K562 (cell line): ENCODE measurements around the gene ZNF500.

Source experiments
- JUN ChIP-seq, 2 experiments: sonication (generic) in 1 of 2; formaldehyde crosslinking in 1 of 2; IDR thresholded peaks; 2 replicates each; pipeline versions ENCODE4 v1.6.1 to v1.8.0; 2012 to 2022; ENCODE audit warnings: borderline replicate concordance in 2 of 2, mild to moderate bottlenecking in 2 of 2, improper control_type of control experiment in 1 of 2, low read depth in 1 of 2, low read length in 1 of 2, missing genetic modification reagents in 1 of 2
- MAZ ChIP-seq, 2 experiments: fragments of 450-650 bp in 1 of 2; sonication (generic) in 1 of 2; formaldehyde crosslinking; IDR thresholded peaks in 1 of 2; conservative IDR thresholded peaks in 1 of 2; 2 replicates each; pipeline versions ENCODE4 v1.4.0 to v1.5.0; 2020; ENCODE audit warnings: mild to moderate bottlenecking in 1 of 2, missing genetic modification reagents in 1 of 2
- PML ChIP-seq: IDR thresholded peaks from 2 replicates; pipeline ENCODE4 v1.6.1; 2012; ENCODE audit warnings: low read length, inconsistent platforms
- TCF7L2 ChIP-seq: fragments of 150-350 bp; IDR thresholded peaks from 2 replicates; pipeline ENCODE4 v1.6.1; 2016; ENCODE audit warnings: low read depth, mild to moderate bottlenecking, low read length, moderate library complexity
- ZFP30 ChIP-seq: fragments of 250-450 bp; sonication (Bioruptor Pico); IDR thresholded peaks from 2 replicates; pipeline ENCODE4 v1.8.0; 2022; ENCODE audit warnings: moderate library complexity, mild to moderate bottlenecking, inconsistent platforms, borderline replicate concordance
- TF ChIP-seq, protein P1 (sequence below): sonication (generic); formaldehyde crosslinking; IDR thresholded peaks from 2 replicates; pipeline ENCODE4 v1.8.1; 2023; ENCODE audit warnings: mild to moderate bottlenecking, missing genetic modification reagents
- TF ChIP-seq, protein P2 (sequence below), 3 experiments: IDR thresholded peaks in 2 of 3; conservative IDR thresholded peaks in 1 of 3; 2 replicates each; pipeline ENCODE4 v1.5.1; 2011 to 2012; ENCODE audit warnings: low read length in 3 of 3, mild to moderate bottlenecking in 3 of 3, control low read depth in 2 of 3, improper control_type of control experiment in 1 of 3, inconsistent platforms in 1 of 3, low read depth in 1 of 3, mixed read lengths in 1 of 3, moderate library complexity in 1 of 3; ENCODE audit not compliant: insufficient read depth in 2 of 3
- TF ChIP-seq, protein P3 (sequence below): sonication (generic); formaldehyde crosslinking; IDR thresholded peaks from 2 replicates; pipeline ENCODE4 v1.8.0; 2022; ENCODE audit warnings: missing genetic modification reagents, mild to moderate bottlenecking, borderline replicate concordance

DNA sequence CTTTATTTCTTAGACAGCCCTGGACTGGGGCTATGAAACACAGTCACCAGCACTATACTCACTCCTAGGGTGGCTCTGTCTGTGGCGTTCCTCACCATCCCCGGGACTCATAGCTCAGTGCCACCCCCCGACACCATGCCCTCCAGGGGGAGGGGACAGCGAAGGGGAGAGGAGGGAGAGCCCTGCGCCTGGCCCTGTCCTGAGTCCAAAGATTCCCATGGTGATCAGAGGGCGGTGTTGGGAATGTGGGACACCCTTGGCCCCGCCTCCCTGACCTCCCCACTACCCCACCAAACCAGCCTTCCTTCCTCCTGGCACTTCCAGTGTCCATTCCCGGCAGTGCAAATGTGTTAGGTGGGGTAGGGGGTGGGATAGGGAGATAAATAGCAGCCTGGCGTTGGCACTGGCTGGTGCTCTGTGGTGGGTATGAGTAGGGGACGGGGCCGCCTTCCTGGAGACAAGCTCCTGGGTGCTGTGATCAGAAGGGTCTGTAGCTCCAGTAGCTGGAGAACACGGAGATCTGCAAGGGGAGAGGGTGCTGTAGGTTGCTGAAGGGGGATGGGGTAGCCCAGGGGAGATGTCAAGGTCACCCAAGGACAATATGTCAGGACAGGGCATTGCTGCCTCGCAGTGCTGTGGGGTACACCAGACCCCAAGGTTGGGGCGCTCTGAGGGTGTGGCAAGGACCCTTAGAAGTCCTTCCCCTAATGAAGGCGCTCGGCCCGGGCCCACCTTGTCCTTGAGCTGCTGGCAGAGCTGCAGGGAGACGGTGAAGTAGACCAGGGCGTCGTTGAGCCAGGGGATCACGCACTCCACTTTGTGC, 30.2 kb upstream of the ZNF500 start:
- TF ChIP-seq PML (no peak), MAZ (CRISPR knock-in tag; conservative IDR thresholded peaks at IDR 0.05 in 1 of 2, IDR thresholded peaks at IDR 0.05 in 1 of 2) (no peak), JUN (IDR thresholded peaks at IDR 0.05; ENCODE audit: borderline replicate concordance, low read depth, low read length) (no peak), JUN (CRISPR knock-in tag; IDR thresholded peaks at IDR 0.05; ENCODE audit: borderline replicate concordance) (no peak), ZFP30 (CRISPR knock-in tag) (no peak), TCF7L2 (no peak)
- TF ChIP-seq, protein P1, sequence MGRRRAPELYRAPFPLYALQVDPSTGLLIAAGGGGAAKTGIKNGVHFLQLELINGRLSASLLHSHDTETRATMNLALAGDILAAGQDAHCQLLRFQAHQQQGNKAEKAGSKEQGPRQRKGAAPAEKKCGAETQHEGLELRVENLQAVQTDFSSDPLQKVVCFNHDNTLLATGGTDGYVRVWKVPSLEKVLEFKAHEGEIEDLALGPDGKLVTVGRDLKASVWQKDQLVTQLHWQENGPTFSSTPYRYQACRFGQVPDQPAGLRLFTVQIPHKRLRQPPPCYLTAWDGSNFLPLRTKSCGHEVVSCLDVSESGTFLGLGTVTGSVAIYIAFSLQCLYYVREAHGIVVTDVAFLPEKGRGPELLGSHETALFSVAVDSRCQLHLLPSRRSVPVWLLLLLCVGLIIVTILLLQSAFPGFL = no peak
- TF ChIP-seq, protein P2, sequence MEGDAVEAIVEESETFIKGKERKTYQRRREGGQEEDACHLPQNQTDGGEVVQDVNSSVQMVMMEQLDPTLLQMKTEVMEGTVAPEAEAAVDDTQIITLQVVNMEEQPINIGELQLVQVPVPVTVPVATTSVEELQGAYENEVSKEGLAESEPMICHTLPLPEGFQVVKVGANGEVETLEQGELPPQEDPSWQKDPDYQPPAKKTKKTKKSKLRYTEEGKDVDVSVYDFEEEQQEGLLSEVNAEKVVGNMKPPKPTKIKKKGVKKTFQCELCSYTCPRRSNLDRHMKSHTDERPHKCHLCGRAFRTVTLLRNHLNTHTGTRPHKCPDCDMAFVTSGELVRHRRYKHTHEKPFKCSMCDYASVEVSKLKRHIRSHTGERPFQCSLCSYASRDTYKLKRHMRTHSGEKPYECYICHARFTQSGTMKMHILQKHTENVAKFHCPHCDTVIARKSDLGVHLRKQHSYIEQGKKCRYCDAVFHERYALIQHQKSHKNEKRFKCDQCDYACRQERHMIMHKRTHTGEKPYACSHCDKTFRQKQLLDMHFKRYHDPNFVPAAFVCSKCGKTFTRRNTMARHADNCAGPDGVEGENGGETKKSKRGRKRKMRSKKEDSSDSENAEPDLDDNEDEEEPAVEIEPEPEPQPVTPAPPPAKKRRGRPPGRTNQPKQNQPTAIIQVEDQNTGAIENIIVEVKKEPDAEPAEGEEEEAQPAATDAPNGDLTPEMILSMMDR (IDR thresholded peaks at IDR 0.05 in 2 of 3, conservative IDR thresholded peaks at IDR 0.05 in 1 of 3; ENCODE audit: insufficient read depth in 2 of 3, low read depth in 1 of 3, low read length in 3 of 3) = no peak
- TF ChIP-seq, protein P3, sequence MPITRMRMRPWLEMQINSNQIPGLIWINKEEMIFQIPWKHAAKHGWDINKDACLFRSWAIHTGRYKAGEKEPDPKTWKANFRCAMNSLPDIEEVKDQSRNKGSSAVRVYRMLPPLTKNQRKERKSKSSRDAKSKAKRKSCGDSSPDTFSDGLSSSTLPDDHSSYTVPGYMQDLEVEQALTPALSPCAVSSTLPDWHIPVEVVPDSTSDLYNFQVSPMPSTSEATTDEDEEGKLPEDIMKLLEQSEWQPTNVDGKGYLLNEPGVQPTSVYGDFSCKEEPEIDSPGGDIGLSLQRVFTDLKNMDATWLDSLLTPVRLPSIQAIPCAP (CRISPR knock-in tag) = no peak
